Central memory CD4-positive, alpha-beta T cell (primary cell): ENCODE measurements around the gene CDK2.

ENCODE experiments used
- DNase-seq: peaks from one replicate; pipeline ENCODE4 v3.0.0; 2022

The CDK2 gene

GRCh38 chr12:56017181-56017580, 50.6 kb downstream of the CDK2 start:
- no peak for DNase-seq

GRCh38 chr12:56018356-56018755, 51.7 kb downstream of the CDK2 start:
- DNase-seq: no peak

DNA sequence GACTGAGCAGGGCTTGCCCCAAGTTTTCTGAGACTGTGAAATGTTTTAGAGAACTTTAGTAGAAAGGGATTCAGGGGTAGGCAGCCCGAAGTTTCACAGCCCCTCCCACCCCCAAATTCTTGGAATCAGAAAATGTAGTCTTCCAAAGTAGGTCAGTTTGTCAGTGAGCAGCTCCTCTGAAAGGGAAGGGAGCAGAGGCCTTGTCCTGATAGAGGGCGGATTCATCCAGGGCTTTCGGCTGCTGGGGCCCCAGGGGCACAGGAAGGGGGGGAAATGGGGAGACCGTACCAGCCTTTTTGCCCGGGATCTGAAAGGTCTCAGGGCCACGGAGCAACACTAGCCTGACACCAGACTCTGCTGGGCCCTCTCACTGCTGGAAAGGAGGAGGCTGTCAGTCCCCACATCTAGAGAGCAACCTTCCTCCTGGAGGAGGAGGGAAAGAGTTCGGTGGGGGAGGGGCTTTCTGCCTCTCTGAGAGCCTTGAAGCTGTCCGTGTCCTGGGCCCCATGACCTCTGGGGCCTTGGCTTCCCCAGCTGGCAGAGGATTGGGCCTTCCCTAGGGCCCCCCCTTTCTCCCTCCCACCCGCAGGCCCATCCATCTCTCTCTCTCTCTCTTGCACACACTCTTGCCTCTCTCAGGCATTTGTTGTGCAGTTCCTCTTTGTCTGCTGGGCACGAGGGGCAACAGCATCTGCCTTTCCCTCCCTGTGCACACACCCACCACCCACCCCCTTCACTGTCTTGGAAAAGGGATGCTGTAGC, 54.0 kb downstream of the CDK2 start, which contains the start of gene IKZF4:
Gene IKZF4 (plus strand): TSS at position 621 of the 762 bp plus-strand sequence. CDS start 451 bp downstream, outside the sequence.
- no peak for DNase-seq

DNA sequence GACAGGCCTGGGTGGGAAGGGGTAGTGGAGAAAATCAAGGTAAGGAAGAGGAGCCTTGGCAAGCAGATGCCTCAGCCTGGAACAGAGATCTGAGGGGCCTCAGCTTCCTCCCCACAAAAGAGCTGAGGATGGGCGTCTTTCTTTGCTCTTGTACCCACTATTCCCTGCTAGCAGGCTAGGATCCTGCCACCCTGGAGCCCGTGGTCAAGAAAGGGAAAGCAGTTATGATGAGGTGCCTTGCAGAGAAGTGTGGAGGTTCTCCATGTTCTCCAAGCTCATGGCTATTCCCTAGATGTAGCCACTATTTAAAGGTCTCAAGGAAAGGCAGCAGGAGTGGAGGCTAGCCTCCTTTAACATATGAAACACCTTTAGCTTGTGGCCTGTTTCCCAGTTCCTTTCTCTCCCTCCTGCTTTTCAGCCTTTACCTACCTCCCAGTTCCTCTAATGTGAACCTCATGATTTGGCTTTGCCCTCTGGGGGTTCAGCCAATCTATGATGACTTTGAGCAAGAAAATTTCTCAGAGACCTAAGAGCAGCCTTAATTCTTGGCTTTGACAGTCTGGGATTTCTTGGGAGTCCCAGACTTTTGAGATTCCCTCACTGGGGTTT, 55.4 kb downstream of the CDK2 start:
- DNase-seq: no peak
